Aorta (tissue), 5 donors: Measurements from ENCODE around the gene MAP3K14. TPM values are rescaled to one million over a fixed set of nuclear protein-coding genes. Genes with fewer than 3 reads are reported as not detected.

Experiments
- ATAC-seq: fragments of 200-7000 bp; cut with Tn5 transposase; one replicate; pipeline ENCODE4 v1.9.1; 2022; ENCODE audit warnings: moderate library complexity; ENCODE audit not compliant: low FRiP score
- DNase-seq, 2 donors: peaks; one replicate each; pipeline ENCODE4 v3.0.0-alpha.2; 2020
- H3K27ac ChIP-seq, 2 donors: one replicate each; pipeline ENCODE4 v1.5.1; 2013; ENCODE audit warnings: low read length in 2 of 2, mild to moderate bottlenecking in 2 of 2, moderate library complexity in 2 of 2, control low read depth in 1 of 2, inconsistent platforms in 1 of 2, low read depth in 1 of 2
- H3K27me3 ChIP-seq, 2 donors: one replicate each; pipeline ENCODE4 v1.6.1; 2013; ENCODE audit warnings: control low read depth in 1 of 2, low read length in 1 of 2, mild to moderate bottlenecking in 1 of 2, moderate library complexity in 1 of 2; ENCODE audit not compliant: insufficient read depth in 2 of 2, control insufficient read depth in 1 of 2
- H3K36me3 ChIP-seq, 2 donors: one replicate each; pipeline ENCODE4 v1.6.1; 2013; ENCODE audit warnings: control low read depth in 1 of 2, low read length in 1 of 2, mild to moderate bottlenecking in 1 of 2; ENCODE audit not compliant: insufficient read depth in 2 of 2, control insufficient read depth in 1 of 2
- H3K4me1 ChIP-seq, 2 donors: one replicate each; pipeline ENCODE4 v1.6.1; 2013; ENCODE audit warnings: low read length in 2 of 2, control low read depth in 1 of 2, mild to moderate bottlenecking in 1 of 2, moderate library complexity in 1 of 2; ENCODE audit not compliant: insufficient read depth in 2 of 2, control insufficient read depth in 1 of 2
- H3K4me3 ChIP-seq, 2 donors: one replicate each; pipeline ENCODE4 v1.5.1; 2013; ENCODE audit warnings: low read length in 2 of 2, control low read depth in 1 of 2, mild to moderate bottlenecking in 1 of 2
- H3K9me3 ChIP-seq: one replicate; pipeline ENCODE4 v1.6.1; 2013; ENCODE audit warnings: mild to moderate bottlenecking, low read length; ENCODE audit not compliant: control insufficient read depth
- WGBS, 2 donors: extraction: QIAGEN DNeasy Blood & Tissue Kit; methylation state at CpG; one replicate each; pipeline ENCODE4 v1.1.7; 2013; 5-methylcytosine and 5-hydroxymethylcytosine counted together
- intact Hi-C, 2 donors: fragments of 100-400 bp; cut with DNase I; formaldehyde crosslinking; loops; one replicate each; pipeline versions ENCODE4 v1.14.2 to v1.15.0; 2022
- polyA plus RNA-seq, 2 donors: library from polyadenylated mRNA; stranded (reverse); fragments of 200-250 nt; gene quantifications; one replicate each; pipeline ENCODE4 v1.2.3, GENCODE V29; 2013
- total RNA-seq, 2 donors: library from RNA; stranded (reverse); fragmentation: NEBNext Ultra II Directional; extraction: Animal tissue kit (Norgen Biotek cat#: 25700); gene quantifications; one replicate each; pipeline ENCODE4 v1.2.1, GENCODE V29; 2021
- donor health status: healthy with polysubstance abuse.
- donor health status: Bipolar disorder and iron deficiency.
- donor health status: DM: no; HTN: no; CAD: no.
- donor health status: DM: no; HTN: no; CAD: no.
- donor health status: DM: yes; HTN: yes; CAD: no.

MAP3K14 gene
- total and polyA plus RNA-seq, 4 donors, result 5.9 to 19.7 (median 8.3) TPM

DNA sequence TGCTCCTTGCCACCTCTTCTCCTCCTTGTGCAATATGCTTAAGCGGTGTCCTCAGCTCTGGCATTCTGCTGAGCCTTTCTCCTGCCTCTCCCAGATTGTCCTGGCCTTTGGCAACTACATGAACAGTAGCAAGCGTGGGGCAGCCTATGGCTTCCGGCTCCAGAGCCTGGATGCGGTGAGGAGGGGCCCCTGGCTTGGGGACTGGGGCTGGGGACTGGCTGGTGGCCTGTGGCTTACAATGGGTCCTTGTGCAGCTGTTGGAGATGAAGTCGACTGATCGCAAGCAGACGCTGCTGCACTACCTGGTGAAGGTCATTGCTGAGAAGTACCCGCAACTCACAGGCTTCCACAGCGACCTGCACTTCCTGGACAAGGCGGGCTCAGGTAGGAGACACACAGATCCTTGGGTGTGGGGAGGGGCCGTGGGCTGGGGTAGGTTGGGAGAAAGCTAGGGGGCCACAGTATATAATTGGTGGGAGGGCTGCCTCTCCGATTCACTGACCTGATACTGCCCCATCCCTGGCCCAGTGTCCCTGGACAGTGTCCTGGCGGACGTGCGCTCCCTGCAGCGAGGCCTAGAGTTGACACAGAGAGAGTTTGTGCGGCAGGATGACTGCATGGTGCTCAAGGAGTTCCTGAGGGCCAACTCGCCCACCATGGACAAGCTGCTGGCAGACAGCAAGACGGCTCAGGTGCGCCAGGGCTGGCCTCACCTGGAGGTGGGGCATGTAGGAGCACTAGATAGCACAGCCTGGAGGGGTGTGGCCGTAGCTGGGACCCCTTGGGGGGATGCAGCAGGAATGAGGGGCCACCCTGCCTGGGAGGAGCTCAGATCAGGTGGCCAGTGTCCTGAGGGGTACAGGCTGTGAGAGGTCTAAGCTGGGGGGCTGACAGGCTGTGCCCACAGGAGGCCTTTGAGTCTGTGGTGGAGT is 71.8 kb downstream of the MAP3K14 start:
- DNase-seq (no peak), ATAC-seq (no peak)
- no peaks in the 10 kb centered on the region for H3K27me3 ChIP-seq
- no peaks in the 10 kb centered on the region for H3K4me1 ChIP-seq
- H3K4me3 ChIP-seq, result no peak overlapping the region
- no peaks in the 10 kb centered on the region for H3K9me3 ChIP-seq
- 94% methylated on average over 21 of the region's 21 CpGs for WGBS, 2 donors
- no peaks in the 10 kb centered on the region for H3K36me3 ChIP-seq
- intact Hi-C loops, result no loop called here
- no peak overlapping the region for H3K27ac ChIP-seq

DNA sequence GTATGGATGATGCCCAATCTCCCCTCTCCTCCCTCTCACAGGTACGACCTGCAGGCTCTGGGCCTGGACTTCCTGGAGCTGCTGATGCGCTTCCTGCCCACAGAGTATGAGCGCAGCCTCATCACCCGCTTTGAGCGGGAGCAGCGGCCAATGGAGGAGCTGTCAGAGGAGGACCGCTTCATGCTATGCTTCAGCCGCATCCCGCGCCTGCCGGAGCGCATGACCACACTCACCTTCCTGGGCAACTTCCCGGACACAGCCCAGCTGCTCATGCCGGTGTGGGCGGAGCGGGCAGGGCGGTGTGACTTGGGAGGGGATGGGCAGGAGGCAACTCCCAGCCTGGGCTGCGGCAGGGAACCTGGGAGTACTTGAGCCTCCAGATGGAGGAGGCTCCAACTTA is 73.1 kb downstream of the MAP3K14 start:
- no peaks in the 10 kb centered on the region for H3K27me3 ChIP-seq
- no peak overlapping the region for H3K4me3 ChIP-seq
- H3K27ac ChIP-seq, result no peak overlapping the region
- H3K4me1 ChIP-seq, result no peaks in the 10 kb centered on the region
- DNase-seq, result peak in 1 of 2 donors; percentile 72
- 93 to 94% methylated on average over 18 of the region's 18 CpGs for WGBS, 2 donors
- no peaks in the 10 kb centered on the region for H3K9me3 ChIP-seq
- intact Hi-C loops, result no loop called here
- no peaks in the 10 kb centered on the region for H3K36me3 ChIP-seq
- no peak for ATAC-seq

GRCh38 chr17:45242029-45242414 is 74.8 kb downstream of the MAP3K14 start:
- Histone ChIP-seq H3K27ac (no peak overlapping the region), H3K9me3 (no peaks in the 10 kb centered on the region), H3K4me1 (no peaks in the 10 kb centered on the region), H3K4me3 (no peak overlapping the region), H3K36me3 (no peaks in the 10 kb centered on the region), H3K27me3 (no peaks in the 10 kb centered on the region)
- DNase-seq, result no peak
- 28 to 30% methylated on average over 15 to 18 of the region's 18 CpGs for WGBS, 2 donors
- no peak for ATAC-seq
- intact Hi-C loops, result no loop called here

GRCh38 chr17:45241328-45242028 is 75.3 kb downstream of the MAP3K14 start:
- 1 to 7% methylated on average over 55 to 62 of the region's 62 CpGs for WGBS, 2 donors
- Histone ChIP-seq H3K9me3 (no peaks in the 10 kb centered on the region), H3K27me3 (no peaks in the 10 kb centered on the region), H3K27ac (no peak overlapping the region), H3K4me1 (no peaks in the 10 kb centered on the region), H3K4me3 (no peak overlapping the region), H3K36me3 (no peaks in the 10 kb centered on the region)
- intact Hi-C loops, result no loop called here
- peak in 1 of 2 donors; percentile 78 for DNase-seq
- no peak for ATAC-seq

GRCh38 chr17:45240905-45241327 is 75.9 kb downstream of the MAP3K14 start:
- H3K4me3 ChIP-seq, result no peak overlapping the region
- H3K9me3 ChIP-seq, result no peaks in the 10 kb centered on the region
- intact Hi-C loops, result no loop called here
- no peaks in the 10 kb centered on the region for H3K36me3 ChIP-seq
- 23 to 25% methylated on average over 20 to 21 of the region's 21 CpGs for WGBS, 2 donors
- no peak for DNase-seq
- no peaks in the 10 kb centered on the region for H3K27me3 ChIP-seq
- no peak overlapping the region for H3K27ac ChIP-seq
- no peaks in the 10 kb centered on the region for H3K4me1 ChIP-seq
- ATAC-seq, result no peak

DNA sequence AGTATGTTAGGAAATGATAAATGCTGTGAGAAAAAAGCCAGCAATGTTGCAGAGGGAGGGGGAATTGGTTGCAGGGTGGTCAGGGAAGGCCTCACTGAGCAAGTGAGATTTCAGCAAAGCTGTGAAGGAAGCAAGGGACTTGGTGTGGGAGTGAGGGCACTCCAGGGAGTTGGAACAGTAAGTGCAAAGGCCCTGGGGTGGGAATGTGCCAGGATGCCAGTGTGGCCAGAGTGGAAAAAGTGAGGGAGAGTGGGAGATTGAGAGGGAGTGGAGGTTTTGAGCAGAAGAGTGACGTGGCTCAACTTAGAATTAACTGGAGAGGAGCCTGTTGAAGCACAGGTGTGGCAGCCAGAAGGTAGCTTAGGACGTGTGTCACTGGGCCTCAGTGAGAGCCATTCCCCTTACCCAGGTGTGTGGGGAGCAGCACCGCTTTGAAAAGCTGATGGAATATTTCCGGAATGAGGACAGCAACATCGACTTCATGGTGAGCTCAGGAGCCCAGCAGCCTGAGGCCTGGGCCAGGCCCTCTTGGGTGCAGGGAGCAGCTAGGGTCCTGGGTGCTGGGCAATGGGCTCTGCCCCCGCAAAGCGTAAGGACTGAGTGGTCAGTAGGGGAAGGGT is 78.6 kb downstream of the MAP3K14 start:
- Histone ChIP-seq H3K9me3 (no peaks in the 10 kb centered on the region), H3K4me1 (no peaks in the 10 kb centered on the region), H3K36me3 (no peaks in the 10 kb centered on the region), H3K4me3 (no peak overlapping the region), H3K27me3 (no peaks in the 10 kb centered on the region), H3K27ac (no peak overlapping the region)
- DNase-seq, result no peak
- ATAC-seq, result no peak
- WGBS, 2 donors, result 95% methylated on average over 7 of the region's 7 CpGs
- intact Hi-C loops, result no loop called here

GRCh38 chr17:45237686-45238085 is 79.1 kb downstream of the MAP3K14 start:
- no peak for DNase-seq
- H3K27ac ChIP-seq, result no peak overlapping the region
- WGBS, 2 donors, result 96 to 98% methylated on average over 2 of the region's 2 CpGs
- H3K4me3 ChIP-seq, result no peak overlapping the region
- no peak for ATAC-seq
- H3K36me3 ChIP-seq, result no peaks in the 10 kb centered on the region
- intact Hi-C loops, result no loop called here
- no peaks in the 10 kb centered on the region for H3K4me1 ChIP-seq
- no peaks in the 10 kb centered on the region for H3K9me3 ChIP-seq
- H3K27me3 ChIP-seq, result no peaks in the 10 kb centered on the region

- H3K4me1 ChIP-seq, result no peaks in the 10 kb centered on the region
- no peaks in the 10 kb centered on the region for H3K36me3 ChIP-seq
- H3K27me3 ChIP-seq, result no peaks in the 10 kb centered on the region
- DNase-seq (no peak), ATAC-seq (no peak)
- H3K27ac ChIP-seq, result no peak overlapping the region
- H3K9me3 ChIP-seq, result no peaks in the 10 kb centered on the region
- WGBS, 2 donors, result 79 to 81% methylated on average over 5 of the region's 5 CpGs
- intact Hi-C loops, result no loop called here
- no peak overlapping the region for H3K4me3 ChIP-seq
These were observed 80.6 kb downstream of the MAP3K14 start for GRCh38 chr17:45236282-45236606.
